ENCODE measurements around the gene ARHGAP1.

DNA sequence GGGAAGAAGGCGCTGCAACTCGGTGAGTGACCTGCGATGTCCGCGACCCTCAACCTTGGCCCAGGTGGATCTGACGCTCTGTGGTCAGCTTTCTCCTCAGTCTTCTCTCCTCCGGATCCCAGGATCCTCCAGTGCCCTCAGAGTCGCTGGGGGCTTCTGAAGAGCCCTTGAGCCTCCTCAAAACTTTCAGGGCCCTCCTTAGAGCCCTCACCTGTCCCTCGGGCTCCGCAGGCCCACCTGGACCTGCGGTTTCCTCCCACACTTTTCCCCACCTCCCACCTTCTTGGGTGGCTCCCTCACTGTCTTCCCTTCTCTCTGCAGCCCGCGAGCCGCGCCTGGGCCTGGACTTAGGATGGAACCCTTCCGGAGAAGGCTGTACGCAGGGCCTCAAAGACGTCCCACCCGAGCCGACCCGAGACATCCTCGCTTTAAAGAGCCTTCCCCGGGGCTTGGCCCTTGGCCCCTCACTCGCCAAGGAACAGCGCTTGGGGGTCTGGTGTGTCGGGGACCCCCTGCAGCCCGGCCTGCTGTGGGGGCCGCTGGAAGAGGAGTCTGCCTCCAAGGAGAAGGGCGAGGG lies 747 bp upstream of the ARHGAP1 start:
- TF ChIP-seq TAF1 (IDR thresholded peaks at IDR 0.05; ENCODE audit: borderline replicate concordance, insufficient read depth, low read length) (no peak), POLR2AphosphoS5 (IDR thresholded peaks at IDR 0.05; ENCODE audit: low read depth, low read length) (no peak), SIN3A (IDR thresholded peaks at IDR 0.05; ENCODE audit: borderline replicate concordance, insufficient read depth, low read length) (no peak), FOXP2 (optimal IDR thresholded peaks at IDR 0.05; ENCODE audit: borderline replicate concordance, extremely low read depth, extremely low read length, insufficient read depth) (no peak)
- TF ChIP-seq, protein P1, sequence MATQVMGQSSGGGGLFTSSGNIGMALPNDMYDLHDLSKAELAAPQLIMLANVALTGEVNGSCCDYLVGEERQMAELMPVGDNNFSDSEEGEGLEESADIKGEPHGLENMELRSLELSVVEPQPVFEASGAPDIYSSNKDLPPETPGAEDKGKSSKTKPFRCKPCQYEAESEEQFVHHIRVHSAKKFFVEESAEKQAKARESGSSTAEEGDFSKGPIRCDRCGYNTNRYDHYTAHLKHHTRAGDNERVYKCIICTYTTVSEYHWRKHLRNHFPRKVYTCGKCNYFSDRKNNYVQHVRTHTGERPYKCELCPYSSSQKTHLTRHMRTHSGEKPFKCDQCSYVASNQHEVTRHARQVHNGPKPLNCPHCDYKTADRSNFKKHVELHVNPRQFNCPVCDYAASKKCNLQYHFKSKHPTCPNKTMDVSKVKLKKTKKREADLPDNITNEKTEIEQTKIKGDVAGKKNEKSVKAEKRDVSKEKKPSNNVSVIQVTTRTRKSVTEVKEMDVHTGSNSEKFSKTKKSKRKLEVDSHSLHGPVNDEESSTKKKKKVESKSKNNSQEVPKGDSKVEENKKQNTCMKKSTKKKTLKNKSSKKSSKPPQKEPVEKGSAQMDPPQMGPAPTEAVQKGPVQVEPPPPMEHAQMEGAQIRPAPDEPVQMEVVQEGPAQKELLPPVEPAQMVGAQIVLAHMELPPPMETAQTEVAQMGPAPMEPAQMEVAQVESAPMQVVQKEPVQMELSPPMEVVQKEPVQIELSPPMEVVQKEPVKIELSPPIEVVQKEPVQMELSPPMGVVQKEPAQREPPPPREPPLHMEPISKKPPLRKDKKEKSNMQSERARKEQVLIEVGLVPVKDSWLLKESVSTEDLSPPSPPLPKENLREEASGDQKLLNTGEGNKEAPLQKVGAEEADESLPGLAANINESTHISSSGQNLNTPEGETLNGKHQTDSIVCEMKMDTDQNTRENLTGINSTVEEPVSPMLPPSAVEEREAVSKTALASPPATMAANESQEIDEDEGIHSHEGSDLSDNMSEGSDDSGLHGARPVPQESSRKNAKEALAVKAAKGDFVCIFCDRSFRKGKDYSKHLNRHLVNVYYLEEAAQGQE (IDR thresholded peaks at IDR 0.05; ENCODE audit: insufficient read depth in 1 of 2, low read depth in 2 of 2, low read length in 2 of 2), result no peak
